Stimulated activated CD4-positive, alpha-beta T cell treated with anti-CD3 and anti-CD28 coated beads, Interleukin-1b, Interleukin-23, amount 100 ng/mL, for 4 hours (primary cell): Measurements from ENCODE around the gene TNPO3.
"Not testable (repeated sequence)": the region's sequence is repeated elsewhere in the genome, so short reads cannot be mapped to it uniquely, and the experiment has no call there.

Source experiments
- DNase-seq, 2 donors: peaks; one replicate each; pipeline ENCODE4 v3.0.0-alpha.2; 2020; ENCODE audit warnings: low read depth in 2 of 2

TNPO3 gene

GRCh38 chr7:128922496-128923410 is 132.2 kb downstream of the TNPO3 start:
- no peak for DNase-seq

GRCh38 chr7:128921866-128922440 is 133.0 kb downstream of the TNPO3 start:
- DNase-seq: no peak

- no peak for DNase-seq
Observed at GRCh38 chr7:128920913-128921582, 133.9 kb downstream of the TNPO3 start.

GRCh38 chr7:128919881-128920799 is 134.8 kb downstream of the TNPO3 start:
- no peak for DNase-seq

- no peak for DNase-seq
Observed at GRCh38 chr7:128919241-128919640, 135.7 kb downstream of the TNPO3 start.

GRCh38 chr7:128918016-128918665 is 136.8 kb downstream of the TNPO3 start:
- DNase-seq: no peak

GRCh38 chr7:128917122-128917521 is 137.8 kb downstream of the TNPO3 start:
- no peak for DNase-seq

GRCh38 chr7:128916643-128916915 is 138.3 kb downstream of the TNPO3 start:
- no peak for DNase-seq

GRCh38 chr7:128915841-128916642 is 138.9 kb downstream of the TNPO3 start:
- no peak for DNase-seq

GRCh38 chr7:128915271-128915819 is 139.6 kb downstream of the TNPO3 start:
- no peak for DNase-seq

GRCh38 chr7:128914566-128915151 is 140.3 kb downstream of the TNPO3 start:
- DNase-seq: no peak

- no peak for DNase-seq
Observed at GRCh38 chr7:128913870-128914565, 140.9 kb downstream of the TNPO3 start.

- not testable (repeated sequence) for DNase-seq
Observed at GRCh38 chr7:128912709-128913495, 142.0 kb downstream of the TNPO3 start.

- DNase-seq: no peak
Observed at GRCh38 chr7:128912281-128912680, 142.6 kb downstream of the TNPO3 start.

GRCh38 chr7:128911423-128912031 is 143.4 kb downstream of the TNPO3 start:
- no peak for DNase-seq

- DNase-seq: no peak
Observed at GRCh38 chr7:128910569-128910945, 144.4 kb downstream of the TNPO3 start, which contains the start of gene KCP. KCP (minus strand) TSS chr7:128910709; CDS start chr7:128910676, 33 bp downstream.

GRCh38 chr7:128909625-128910568 is 145.0 kb downstream of the TNPO3 start:
- no peak for DNase-seq
